ENCODE results near the gene EFCAB12.

DNA sequence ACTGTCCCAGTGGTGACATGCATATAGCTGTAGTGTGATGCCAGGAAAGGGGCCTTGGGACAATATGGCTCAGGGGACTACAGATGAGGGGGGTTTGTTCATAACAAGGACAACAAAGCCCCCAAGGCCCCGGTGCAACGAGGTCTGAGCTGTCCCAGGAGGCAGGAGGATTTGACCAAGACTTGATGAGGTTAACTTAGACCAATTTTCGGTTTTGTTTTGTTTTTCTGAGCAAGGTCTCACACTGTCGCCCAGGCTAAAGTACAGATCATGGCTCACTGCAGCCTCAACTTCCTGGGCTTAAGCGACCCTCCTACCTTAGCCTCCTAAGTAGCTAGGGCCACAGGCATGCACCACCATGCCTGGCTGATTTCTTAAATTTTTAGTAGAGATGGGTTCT, 23.8 kb downstream of the EFCAB12 start:
- TF ChIP-seq, protein P1, sequence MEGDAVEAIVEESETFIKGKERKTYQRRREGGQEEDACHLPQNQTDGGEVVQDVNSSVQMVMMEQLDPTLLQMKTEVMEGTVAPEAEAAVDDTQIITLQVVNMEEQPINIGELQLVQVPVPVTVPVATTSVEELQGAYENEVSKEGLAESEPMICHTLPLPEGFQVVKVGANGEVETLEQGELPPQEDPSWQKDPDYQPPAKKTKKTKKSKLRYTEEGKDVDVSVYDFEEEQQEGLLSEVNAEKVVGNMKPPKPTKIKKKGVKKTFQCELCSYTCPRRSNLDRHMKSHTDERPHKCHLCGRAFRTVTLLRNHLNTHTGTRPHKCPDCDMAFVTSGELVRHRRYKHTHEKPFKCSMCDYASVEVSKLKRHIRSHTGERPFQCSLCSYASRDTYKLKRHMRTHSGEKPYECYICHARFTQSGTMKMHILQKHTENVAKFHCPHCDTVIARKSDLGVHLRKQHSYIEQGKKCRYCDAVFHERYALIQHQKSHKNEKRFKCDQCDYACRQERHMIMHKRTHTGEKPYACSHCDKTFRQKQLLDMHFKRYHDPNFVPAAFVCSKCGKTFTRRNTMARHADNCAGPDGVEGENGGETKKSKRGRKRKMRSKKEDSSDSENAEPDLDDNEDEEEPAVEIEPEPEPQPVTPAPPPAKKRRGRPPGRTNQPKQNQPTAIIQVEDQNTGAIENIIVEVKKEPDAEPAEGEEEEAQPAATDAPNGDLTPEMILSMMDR (IDR thresholded peaks at IDR 0.05; ENCODE audit: poor library complexity), result no peak
- no peak for TF ChIP-seq EZH2phosphoT487 (IDR thresholded peaks at IDR 0.05; ENCODE audit: low read depth, severe bottlenecking, unreplicated experiment)
- TF ChIP-seq EZH2 (IDR thresholded peaks at IDR 0.05; ENCODE audit: borderline replicate concordance), result no peak
